Activated gamma-delta T cell (primary cell): ENCODE measurements around the gene TLE7.

Source experiments
- DNase-seq: peaks from one replicate; lab custom pipeline; 2025; lab: John Stamatoyannopoulos, UW
- total RNA-seq, 2 donors: gene quantifications; one replicate each; lab custom pipeline; 2026; lab: John Stamatoyannopoulos, UW

Gene TLE7
- total RNA-seq, result 0 reads per million in 2 donors

DNA sequence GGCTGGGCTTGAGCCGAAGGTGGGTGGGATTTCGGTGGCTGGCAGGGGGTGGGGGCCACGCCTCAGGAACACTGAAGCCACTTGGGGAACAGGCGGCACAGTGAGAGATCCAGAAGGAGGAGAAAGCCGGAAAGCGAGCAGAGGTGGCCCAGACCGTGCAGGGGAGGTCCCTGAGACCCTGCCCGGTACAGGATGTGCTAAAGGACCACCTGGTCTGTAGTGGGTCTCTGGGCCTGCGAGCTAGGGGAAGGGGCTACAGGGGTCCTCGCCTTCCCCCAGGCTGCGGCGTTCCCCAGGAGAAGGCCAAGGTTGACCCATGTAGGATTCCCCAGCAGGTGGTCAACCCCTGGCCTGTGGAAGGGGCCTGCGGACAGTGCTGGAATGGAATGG, at the start of gene TLE7:
TSS of gene TLE7 (minus strand) at position 4 of the 390 bp plus-strand sequence. CDS start 8,730 bp downstream, outside the sequence.
- DNase-seq, result no peak

DNA sequence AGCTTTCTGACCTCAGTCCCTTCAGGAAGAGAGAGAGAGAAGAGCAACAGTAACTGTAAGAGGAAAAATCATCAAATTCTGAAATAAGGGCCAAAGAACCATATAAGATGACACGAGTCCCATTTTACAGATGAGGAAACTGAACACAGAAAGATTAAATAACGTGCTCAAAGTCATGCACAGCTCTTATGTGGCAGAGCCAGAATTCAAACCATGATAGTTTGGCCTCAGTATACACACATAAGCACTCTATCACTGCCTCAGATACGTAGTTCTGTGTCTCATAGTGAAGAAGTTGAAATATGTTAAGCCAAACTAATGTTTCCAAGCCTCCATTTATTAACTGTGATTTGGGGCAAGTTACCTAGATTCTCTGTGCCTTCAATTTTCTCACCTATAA, 49.2 kb upstream of the TLE7 start:
- no peak for DNase-seq

DNA sequence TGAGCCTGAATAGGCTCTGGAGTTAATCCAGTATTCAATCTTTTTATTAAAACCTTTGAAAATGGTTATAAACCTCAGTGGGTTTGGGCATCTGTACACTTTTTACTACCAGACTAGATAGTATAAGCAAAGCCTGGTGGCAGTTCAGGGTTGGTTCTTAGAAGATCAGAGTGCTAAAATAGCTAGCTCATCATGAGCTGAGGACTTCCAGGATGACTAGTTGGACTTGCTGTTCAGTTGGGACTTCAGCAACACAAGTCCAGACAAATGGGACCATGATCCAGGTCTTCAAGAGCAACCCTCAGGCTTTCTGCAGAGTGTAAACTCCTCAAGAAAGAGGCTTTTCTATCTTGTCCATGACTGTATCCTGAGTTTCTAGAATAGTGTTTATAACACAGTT, 48.5 kb upstream of the TLE7 start:
- DNase-seq, result no peak

DNA sequence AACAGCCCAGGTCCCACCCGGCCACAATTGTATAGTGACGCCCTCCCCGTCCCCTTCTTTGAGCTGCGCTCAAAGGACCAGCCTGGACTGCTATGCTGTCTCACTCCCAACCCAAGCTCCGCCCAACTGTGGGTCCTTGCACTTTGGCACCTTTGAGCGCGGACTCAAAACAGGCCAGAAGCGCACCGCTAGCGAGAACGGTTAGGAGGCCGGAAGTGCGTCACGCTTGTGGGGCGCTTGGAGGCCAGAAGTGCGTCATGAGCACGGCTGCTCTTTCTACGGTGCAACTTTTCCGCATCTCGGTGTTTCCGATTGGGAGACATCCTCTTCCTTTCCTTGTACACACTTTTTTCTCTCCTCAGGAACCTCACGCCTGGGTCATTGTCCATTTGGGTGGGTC, 47.3 kb upstream of the TLE7 start, which contains the start of gene ZNF19:
TSS of gene ZNF19 (minus strand) at position 203 of the 400 bp plus-strand sequence. CDS start 7,210 bp downstream, outside the sequence.
- DNase-seq, result no peak

DNA sequence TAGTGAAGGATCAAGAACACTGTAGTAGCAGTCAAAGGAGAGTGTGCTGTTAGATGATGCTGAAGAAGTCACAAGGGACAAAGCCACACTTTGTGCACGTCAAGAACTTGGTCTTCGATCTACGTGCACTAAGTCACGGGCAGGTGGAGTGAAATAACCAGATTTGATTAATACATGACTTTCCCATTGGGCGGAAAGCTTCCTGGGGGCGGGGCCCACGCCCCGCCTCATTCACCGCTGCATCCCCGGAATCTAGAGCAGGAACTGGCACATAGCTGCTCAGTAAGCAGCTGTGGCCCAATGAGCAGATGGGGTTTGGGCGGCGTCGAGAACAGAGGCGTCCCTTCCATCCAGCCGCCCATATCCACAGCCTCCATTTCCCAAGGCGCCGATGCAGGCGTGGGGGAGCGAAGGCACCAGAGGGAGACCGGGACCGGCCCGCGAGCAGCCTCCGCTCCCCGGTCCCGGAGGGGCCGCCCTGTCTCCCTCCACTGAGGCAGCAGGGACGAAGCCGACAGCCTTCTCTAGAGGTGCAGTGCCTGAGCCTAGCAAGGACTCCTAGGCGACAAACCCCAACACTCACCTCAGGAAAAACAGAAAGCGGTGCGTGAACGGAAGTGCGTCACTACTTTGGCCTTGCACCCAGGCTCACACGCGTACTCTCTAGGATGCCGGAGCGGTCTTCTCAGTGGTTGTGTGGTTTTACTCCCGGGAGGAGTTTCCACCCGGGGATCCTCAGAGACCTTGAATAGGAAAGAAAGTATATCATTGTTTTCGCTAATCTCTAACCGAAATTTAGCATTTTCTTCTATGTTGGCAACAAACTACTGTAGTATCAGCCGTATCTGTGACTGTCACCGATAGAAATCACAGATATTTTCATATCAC, 42.4 kb upstream of the TLE7 start:
- peak; percentile 51 for DNase-seq

DNA sequence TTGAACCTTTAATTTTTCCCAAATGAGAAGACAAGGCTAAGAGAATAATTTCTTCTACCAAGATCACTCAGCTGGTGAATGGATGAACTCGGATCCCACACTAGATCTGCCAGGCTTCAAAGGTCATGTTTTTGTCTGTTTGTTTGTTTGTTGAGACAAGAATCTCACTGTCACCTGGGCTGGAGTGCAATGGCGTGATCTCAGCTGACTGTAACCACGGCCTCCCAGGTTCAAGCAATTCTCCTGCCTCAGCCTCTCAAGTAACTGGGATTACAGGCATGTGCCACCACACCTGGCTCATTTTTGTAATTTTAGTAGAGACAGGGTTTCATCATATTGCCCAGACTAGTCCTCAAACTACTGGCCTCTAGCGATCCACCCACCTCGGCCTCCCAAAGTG, 40.7 kb upstream of the TLE7 start:
- no peak for DNase-seq

DNA sequence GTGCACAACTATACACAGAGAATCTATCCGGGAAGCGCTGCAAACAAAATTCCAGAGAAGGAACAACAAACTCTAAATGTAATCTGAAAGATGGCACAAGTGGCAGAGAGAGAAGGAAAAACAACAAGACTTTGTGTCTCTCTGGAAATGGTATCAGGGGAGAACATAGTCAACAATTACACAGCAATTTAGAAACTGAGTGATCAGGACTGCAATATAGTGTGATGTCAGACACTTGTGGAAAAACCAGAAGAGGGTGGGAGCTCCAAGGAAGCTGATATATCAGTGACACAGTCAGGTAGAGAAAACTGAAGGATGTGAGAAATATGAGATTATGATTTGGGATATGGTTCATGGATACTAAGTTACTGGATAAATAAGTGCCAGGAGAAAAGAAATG, 39.1 kb upstream of the TLE7 start:
- no peak for DNase-seq

DNA sequence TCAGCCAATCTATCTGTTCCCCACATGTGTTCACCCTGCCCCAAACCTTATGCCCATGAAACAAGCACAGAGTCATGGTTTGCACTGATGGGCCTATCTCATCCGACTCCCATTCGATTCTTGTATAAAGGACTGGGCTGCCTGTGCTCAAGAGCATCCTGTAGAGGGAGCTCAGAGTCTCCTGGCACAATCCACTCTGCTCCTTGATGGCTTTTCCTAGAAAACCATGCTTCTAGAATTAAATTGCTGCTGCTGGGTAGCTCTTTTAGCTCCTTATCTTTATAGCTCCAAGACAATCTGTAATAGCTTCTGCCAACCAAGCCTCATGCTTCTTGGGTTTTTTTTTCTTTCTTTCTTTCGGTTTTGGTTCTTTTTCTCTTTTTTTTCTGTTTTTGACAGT, 37.6 kb upstream of the TLE7 start:
- no peak for DNase-seq

DNA sequence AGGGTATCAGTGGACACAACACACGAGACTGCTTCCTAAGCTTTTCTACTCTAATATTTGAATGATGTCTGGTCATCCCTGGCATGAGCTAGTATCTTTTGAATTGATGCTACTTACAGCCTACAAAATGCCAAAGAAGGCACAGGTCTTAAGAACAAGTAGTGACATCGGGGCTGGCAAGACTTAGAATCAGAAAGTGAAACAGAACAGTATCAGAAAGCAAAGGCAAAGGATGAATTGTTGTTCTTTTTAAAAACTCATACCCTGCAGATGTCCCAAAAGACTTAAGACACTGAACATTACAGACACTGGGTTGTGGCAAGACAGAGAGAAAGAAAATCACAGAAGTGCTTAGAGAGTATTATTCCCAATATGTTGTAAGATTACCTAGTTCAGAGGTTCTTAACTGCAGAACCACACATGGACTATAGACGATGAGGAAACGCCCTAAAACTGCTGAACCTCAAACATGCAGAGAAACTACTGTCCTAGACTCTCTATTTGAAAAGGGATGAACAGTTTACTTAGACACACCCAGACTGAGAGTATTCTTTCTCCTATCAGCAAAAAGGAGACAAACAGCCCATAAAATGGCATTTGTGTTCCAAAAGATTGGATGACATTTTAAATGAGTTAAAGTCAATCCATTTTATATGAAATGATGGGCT, 34.7 kb upstream of the TLE7 start:
- DNase-seq, result no peak

DNA sequence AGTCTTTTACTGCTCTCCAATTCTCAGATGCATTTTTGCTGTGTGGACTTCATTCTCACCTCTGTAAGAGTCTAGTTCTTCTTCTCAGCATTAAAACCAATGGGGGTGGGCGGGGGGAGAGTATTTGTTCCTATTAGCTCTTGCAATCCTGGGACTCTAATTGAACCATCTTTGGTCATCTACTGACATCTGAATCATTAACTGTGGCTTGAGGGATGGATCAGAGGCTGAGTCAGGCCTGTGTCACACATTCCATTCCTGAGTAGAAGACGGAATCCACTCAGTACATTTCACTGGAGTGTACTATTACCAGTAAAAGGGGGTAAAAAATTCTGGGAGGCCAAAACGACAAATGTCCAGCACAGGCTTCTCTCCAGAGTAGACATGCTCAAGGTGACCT, 33.0 kb upstream of the TLE7 start:
- no peak for DNase-seq

DNA sequence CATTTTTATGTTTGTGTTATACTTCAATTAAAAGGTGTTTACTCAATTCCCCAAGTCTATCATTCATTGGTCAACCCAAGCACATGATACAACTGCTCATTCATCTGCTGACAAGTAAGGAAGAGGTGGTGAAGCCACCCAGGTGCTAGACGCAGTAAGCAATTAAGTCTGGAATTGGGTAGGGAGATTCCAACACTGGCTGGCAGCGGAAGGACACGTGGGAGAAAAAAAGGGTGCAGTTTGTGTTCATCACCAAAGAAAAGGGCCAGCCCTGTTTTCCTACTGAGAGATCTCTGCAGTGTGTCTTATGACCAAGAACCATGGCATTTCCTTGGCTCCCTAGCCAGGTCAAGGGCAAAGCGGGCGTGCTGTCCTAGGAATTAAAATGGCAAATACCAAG, 32.0 kb upstream of the TLE7 start:
- DNase-seq, result no peak

DNA sequence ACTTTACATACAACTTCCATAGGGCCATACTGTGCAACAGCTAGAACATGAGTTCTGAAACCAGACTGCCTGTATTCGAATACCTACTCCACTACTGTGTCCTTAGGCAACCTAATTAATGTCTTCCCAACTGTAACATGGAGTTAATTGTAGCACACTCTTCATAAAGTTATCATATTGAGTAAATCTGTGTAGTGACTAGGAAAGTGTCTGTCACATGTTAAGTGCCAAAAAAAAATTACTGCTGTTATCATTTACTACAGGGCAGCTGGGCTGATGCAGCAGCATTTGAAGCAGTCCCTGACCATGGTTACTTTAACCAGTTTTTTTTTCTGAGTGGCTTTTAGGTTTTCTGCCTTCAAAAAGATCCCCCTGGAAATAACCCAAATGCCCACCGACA, 31.1 kb upstream of the TLE7 start:
- DNase-seq, result no peak

DNA sequence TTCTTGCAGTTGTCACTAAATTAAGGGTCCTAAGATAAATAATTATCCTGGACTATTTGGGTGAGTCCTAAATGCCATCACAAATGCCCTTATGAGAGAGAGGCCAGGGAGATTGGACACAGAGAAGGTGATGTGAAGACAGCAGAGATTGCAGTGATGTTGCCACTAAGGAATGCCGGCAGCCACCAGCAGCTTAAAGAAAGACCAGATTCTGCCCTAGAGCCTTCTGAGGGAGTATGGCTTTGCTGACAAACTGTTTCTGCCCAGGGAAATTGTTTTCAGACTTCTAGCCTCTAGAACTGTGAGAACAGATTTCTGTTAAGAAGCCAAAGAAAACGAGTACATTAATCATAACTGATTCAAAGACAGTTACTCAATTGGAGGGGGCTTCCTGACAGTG, 30.2 kb upstream of the TLE7 start:
- DNase-seq, result no peak

DNA sequence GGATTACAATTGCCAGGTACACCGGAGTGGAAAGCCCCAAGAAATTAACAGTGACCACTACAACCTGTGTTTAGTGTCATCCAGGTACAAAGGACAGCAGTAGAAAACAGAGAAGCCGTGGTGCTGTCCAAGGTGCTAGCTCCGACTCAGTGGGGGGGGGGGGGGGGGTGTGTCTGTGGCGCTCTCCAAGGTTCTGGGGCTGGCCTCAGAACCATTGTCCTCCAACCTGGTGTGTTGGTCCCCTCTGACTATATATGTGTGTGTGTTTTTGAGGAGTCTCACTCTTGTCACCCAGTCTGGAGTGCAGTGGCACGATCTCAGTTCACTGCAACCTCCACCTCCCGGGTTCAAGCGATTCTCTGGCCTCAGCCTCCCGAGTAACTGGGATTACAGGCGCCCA, 26.0 kb upstream of the TLE7 start:
- no peak for DNase-seq

DNA sequence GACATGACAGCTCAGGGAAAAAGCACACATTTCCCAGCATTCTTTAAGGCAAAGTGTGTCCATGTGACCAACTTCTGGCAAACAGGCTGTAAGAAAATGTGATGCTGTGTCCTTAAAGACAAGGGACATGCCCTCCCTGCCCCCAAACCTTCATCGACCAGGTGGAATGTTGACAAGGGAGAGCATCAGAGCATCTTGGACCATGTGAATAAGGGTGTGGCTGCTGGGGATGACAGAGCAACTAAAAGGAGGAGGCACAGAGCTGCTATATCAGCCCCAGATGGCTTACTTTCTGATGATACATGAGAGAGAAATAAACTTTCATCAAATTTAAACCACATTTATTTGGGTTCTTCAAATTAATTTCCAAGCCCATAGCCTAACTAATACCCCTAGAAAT, 22.4 kb upstream of the TLE7 start:
- DNase-seq, result no peak

DNA sequence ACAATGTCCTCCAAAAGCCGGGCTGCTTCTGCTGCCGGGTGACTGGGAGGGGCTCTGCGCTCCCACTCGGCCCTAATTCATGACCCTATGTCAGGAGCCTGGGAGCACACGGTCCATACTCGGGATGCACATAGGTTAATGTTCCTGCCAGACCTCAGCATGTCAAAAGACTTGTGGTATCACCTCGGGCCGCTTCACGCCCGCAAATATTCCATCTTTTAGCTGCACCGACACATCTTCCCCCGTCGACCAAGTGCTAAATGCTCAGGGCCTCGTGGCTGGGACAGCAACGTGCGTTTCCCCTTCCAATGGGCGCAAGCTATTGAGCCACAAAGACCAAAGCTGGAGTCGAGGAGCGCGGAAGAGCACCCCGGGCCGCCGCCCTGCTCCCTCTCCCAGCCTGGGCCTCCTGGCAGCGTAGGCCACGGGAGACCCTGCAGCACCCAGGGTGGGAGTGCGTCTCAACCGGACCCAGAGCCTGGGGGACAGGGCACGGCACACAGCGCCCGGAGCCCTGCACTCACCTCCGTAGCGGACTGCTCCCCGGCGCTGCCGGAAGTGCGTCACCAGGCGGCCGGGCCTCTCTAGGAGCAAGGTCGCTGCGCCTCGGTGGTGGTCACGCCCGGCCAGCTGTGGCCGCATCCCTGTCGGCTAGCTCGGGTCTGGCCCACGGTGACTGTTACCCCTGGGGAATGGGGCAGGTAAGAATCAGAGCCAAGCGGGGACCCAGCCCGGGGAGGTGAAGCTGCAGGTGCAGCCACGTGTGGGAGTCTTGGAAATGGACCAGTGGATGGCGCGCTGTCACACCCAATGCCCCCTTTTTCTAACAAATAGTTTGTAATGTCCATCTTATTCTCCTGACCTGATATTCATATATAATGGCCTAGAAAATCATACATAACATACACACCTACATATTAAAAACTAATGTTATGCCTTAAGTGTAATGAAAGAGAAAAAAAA, 20.1 kb upstream of the TLE7 start, which contains the start of gene ZNF23:
TSS of gene ZNF23 (minus strand) at position 562 of the 963 bp plus-strand sequence. CDS start 5,451 bp downstream, outside the sequence.
- peak; percentile 67 for DNase-seq

DNA sequence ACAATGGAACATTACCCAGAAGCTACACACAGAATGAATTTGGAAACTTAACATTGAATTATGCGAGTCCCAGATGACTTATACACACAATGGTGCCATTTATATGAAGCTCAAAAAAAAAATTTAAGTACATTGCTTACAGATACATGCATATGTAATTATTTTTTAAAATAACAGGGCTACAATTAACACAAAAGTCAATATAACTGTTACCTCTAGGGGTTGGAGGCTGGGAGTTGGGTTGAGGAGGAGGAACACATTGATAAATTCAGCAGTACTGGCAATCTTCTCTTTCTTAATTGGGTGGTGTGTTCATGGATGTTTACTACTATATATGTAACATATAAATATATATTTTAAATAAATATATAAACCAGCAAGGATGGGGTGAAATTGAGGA, 19.1 kb upstream of the TLE7 start:
- DNase-seq, result no peak

DNA sequence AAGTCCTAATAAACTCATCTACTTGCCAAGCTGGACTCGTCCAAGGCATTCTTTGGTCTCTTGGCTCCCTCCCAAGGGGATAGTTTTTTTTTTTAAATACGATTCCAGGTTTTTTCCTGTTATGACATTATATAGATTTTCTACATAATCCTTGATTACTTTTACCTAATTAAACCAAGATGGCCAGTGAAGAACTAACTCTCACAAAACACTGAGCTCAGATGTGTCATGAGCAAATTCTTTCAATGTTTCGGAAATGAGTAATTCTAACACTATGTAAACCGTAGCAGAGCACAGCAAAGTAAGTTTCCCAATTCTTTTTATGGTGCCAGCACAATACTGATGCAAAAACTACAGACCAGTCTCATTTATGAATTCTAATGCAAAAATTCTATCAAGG, 18.4 kb upstream of the TLE7 start:
- no peak for DNase-seq

DNA sequence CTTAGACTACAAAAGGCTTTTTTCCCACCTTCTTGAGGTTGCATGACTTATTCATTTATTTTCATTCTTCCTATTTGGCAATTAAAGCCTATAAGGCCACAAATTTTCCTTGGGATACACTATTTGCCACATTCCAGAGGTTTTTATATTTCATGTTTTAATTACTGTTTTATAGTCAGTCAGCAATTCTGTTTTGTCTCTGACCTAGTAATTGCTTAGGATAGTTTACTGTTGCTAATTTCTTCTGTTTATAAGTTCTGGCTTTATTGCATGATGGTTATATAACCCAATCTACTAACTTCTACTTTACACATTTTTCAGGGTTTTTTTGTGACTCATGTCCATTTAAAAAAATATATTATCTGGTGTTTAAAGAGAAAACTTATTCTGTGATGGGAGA, 17.7 kb upstream of the TLE7 start:
- DNase-seq, result no peak

DNA sequence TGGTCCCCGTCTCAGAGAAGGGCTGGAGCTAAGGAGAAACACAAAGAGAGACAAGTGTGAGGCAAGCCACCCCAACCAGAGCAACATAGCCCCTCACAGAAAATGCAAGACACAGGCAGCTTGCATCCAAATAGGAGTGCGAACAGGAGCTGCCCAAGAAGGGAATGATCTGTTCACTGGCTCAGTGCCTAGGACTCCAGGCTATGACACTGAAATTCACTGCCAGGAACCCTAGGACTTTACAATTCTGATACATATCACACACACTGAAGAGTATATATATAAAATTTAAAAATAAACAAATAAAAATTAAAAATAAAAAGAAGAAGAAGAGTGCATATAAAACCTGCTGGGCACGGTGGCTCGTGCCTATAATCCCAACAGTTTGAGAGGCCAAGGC, 14.9 kb upstream of the TLE7 start:
- DNase-seq, result no peak

DNA sequence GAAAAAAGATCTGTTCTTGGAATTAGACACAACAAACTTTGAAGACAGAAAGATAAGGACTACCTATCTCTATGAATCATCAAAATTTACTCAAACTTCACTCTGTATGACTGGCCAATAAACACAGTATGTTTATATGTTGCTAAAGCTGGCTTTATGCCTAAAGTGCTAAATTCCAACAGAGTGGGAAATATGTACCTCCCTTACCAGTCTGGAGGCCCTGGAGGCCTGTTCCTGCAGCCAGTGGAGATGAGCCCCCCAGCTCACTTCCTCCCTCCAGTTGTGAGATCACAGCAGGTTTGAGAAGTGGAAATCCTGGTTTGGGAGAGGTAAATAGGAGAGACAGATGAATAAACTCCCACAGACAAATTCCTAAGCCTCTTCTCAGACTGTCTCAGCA, 11.2 kb upstream of the TLE7 start:
- DNase-seq, result no peak

DNA sequence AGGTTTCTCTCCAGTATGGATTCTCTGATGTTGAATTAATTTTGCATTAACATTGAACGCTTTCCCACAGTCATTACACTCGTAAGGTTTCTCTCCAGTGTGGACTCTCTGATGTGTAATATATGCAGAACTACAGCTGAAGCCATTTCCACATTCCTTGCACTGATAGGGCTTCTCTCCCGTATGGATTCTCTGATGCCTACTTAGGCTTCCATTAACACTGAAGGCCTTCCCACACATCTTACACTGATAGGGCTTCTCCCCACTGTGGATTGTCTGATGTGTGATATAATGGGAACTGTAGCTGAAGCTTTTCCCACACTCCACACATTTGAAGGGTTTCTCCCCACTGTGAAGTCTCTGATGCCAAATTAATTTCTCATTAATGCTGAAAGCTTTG, 7.2 kb upstream of the TLE7 start:
- DNase-seq, result no peak
